ENCODE measurements around the gene TCP10L. TPM values are rescaled to one million over a fixed set of nuclear protein-coding genes. Genes with fewer than 3 reads are reported as not detected.
A peak's percentile ranks its signal among the peaks of the same experiment; 100 is the strongest.
"Not testable (repeated sequence)": the region's sequence is repeated elsewhere in the genome, so short reads cannot be mapped to it uniquely, and the experiment has no call there.

The TCP10L gene
- total RNA-seq, 4 donors from 2014 or later: 1.3 to 1.9 TPM; not detected in 2

DNA sequence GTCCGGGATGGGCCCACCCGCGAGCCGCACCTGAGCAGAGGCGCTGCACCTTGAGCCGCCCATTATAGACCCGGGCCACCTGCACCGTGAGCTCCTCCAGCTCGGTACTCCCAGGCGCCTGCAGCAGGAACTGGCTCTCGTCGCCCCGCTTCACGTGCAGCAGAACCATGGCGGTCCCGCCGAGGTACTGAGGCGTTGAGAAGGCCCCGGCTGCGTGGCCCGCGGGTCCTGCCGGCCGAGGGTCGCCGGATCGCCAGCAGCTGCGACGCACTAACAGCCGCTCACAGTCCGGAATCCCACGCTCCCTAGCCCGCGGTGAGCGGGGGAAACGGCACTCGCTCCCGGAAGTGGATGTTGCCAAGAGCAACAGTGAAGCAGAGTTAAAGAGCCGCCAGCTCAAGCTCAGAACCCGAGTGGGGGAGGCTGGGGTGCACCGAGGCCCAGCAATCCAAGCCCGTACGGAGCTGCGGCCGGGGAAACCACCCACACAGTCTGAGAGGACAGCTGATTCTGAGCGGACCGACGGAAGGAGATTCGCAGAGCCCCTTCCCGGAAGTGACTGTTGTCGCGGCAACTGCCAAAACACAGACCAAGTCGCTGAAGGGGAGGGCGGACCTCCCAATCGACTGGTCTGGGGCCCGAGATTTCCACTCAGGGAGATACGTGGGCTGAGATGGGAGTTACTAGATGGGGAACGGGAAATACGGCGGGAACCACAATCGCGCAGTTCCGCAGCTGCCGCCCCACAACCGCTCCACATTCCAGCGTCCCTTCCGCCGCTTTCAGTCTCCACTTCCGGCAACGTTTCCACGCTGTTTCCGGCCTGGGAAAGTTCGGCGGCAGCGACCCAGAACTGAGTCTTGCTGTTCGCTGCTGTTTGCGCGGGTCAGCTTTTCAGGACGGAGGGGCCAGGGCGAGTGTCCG, 27.0 kb upstream of the TCP10L start, which contains the start of gene CFAP298:
TSS of gene CFAP298 (minus strand) at position 303 of the 924 bp plus-strand sequence. CDS start at position 169, 134 bp downstream.
- TF ChIP-seq POLR2A (IDR thresholded peaks at IDR 0.05): no peak
- TF ChIP-seq, protein P1, sequence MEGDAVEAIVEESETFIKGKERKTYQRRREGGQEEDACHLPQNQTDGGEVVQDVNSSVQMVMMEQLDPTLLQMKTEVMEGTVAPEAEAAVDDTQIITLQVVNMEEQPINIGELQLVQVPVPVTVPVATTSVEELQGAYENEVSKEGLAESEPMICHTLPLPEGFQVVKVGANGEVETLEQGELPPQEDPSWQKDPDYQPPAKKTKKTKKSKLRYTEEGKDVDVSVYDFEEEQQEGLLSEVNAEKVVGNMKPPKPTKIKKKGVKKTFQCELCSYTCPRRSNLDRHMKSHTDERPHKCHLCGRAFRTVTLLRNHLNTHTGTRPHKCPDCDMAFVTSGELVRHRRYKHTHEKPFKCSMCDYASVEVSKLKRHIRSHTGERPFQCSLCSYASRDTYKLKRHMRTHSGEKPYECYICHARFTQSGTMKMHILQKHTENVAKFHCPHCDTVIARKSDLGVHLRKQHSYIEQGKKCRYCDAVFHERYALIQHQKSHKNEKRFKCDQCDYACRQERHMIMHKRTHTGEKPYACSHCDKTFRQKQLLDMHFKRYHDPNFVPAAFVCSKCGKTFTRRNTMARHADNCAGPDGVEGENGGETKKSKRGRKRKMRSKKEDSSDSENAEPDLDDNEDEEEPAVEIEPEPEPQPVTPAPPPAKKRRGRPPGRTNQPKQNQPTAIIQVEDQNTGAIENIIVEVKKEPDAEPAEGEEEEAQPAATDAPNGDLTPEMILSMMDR (IDR thresholded peaks at IDR 0.05): peak in 1 of 4 experiments; percentile 10
- H3K36me3 ChIP-seq: no peaks in the 10 kb centered on the region
- H3K4me3 ChIP-seq: peak within 1 kb of the TSS; percentile 81 to 95
- peak; percentile 84 to 85 for DNase-seq
- intact Hi-C loops (cut with DNase I; ENCODE audit: low total_unique reads): no loop called here
- no peaks in the 10 kb centered on the region for H3K9me3 ChIP-seq
- H3K27me3 ChIP-seq: no peaks in the 10 kb centered on the region
- peaks cover 0 to 5% of the 10 kb centered on the region in 2 donors for H3K4me1 ChIP-seq
- H3K27ac ChIP-seq: peak within 1 kb of the TSS; percentile 91

DNA sequence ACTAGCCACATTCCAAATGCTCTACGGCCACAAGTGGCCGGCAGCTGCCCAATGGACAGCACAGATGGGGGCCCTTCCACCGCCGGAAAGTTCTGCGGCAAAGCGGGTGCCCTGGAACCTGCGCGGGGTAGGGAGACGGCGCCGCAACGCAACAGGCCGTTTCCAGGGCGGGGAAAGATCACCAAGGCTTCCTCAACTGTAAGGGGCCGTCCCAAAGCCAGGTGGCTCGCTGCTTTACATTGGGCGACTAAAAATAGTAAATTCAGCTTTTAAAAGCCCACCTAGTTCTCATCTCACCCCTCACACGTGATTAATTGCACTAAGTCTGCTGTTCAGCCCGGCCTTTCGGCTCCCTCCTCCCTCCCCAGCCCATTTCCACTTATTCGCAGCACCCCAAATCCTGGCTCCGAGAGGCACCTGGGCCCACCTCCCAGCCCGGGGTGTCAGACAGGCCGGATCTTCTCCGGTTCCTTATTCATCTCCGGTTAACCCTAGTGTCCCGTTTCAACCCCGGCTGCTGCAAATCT, 26.2 kb upstream of the TCP10L start:
- H3K4me3 ChIP-seq: peak overlapping the region; percentile 81 to 95
- peak overlapping the region; percentile 91 for H3K27ac ChIP-seq
- peaks cover 0 to 5% of the 10 kb centered on the region in 2 donors for H3K4me1 ChIP-seq
- no peaks in the 10 kb centered on the region for H3K9me3 ChIP-seq
- no peaks in the 10 kb centered on the region for H3K36me3 ChIP-seq
- no peak for DNase-seq
- no peaks in the 10 kb centered on the region for H3K27me3 ChIP-seq
- intact Hi-C loops (cut with DNase I; ENCODE audit: low total_unique reads): no loop called here
- no peak for TF ChIP-seq POLR2A (IDR thresholded peaks at IDR 0.05)
- TF ChIP-seq, protein P1 (IDR thresholded peaks at IDR 0.05): no peak

DNA sequence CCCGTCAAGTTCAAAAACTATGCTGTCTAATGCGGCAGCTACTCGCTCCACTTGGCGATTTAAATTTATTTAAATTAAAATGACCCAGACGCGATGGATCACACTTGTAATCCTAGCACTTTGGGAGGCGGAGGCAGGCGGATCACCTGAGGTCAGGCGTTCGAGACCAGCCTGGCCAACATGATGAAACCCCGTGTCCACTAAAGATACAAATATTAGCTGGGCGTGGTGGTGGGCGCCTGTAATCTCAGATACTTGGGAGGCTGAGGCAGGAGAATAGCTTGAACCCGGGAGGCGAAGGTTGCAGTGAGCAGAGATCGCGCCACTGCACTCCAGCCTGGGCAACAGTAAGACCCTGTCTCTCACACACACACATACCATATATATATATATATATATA, 25.6 kb upstream of the TCP10L start:
- H3K9me3 ChIP-seq; intact Hi-C loops (cut with DNase I; ENCODE audit: low total_unique reads); DNase-seq; H3K4me1 ChIP-seq; H3K36me3 ChIP-seq; H3K27ac ChIP-seq; H3K27me3 ChIP-seq: not testable (repeated sequence)
- peak overlapping the region in 1 of 2 donors; percentile 95 for H3K4me3 ChIP-seq

DNA sequence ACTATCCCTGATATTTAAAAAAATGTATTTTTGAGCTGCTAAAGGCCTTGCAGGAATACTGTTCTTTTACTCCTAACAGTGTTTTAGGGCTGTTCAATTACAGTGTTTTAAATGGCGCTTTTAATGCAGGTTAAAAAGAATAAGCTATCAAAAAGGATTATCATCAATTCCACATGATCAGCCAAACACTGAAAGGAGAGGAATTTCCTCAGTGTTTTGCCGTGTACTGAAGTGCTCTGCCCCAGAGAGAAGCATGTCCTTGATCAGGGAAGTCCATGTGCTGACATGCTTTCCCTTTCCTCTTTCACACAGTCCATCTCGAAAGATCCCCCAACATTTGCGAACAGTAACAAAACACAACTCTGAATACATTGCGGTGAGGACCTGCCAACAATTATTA, 23.5 kb upstream of the TCP10L start:
- Histone ChIP-seq H3K4me1 (peaks cover 0 to 5% of the 10 kb centered on the region in 2 donors), H3K9me3 (no peaks in the 10 kb centered on the region), H3K27ac (no peak overlapping the region), H3K4me3 (no peak overlapping the region), H3K36me3 (no peaks in the 10 kb centered on the region), H3K27me3 (no peaks in the 10 kb centered on the region)
- TF ChIP-seq, protein P1 (IDR thresholded peaks at IDR 0.05): no peak
- no peak for TF ChIP-seq POLR2A (IDR thresholded peaks at IDR 0.05)
- intact Hi-C loops (cut with DNase I; ENCODE audit: low total_unique reads): loop anchor here (10.0 kb wide), 1 partner anchor 194 kb away; the partner anchor contains the start of gene EVA1C
- no peak for DNase-seq

DNA sequence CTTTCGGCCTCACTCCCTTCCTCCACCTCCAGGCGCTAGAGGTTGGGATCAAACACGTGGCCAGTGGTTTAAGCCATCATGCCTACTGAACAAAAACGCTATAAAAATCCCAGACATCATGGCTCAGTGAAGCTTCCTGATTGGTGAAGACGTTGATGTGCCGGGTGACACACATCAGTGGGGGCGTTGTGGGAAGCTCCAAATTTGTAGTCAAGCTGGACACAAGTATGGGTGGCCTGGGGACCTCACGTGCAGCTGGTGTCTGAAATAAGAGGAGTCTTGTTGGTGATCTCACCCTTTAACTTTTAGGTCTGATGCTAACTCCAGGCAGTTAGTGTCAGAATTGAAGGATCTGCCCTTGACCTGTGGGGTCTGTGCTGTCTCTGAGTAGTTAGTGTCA, 20.1 kb upstream of the TCP10L start:
- Histone ChIP-seq H3K27ac (no peak overlapping the region), H3K4me1 (no peaks in the 10 kb centered on the region), H3K9me3 (no peaks in the 10 kb centered on the region), H3K4me3 (no peak overlapping the region), H3K27me3 (no peaks in the 10 kb centered on the region), H3K36me3 (no peaks in the 10 kb centered on the region)
- intact Hi-C loops (cut with DNase I; ENCODE audit: low total_unique reads): loop anchor here (10.0 kb wide), 1 partner anchor 191 kb away; the partner anchor contains the start of gene EVA1C
- no peak for DNase-seq
- TF ChIP-seq, protein P1 (IDR thresholded peaks at IDR 0.05): no peak
- TF ChIP-seq POLR2A (IDR thresholded peaks at IDR 0.05): no peak
